UCSD-AML1 (cell line): ENCODE measurements around the gene CXCL1.
A peak's percentile ranks its signal among the peaks of the same experiment; 100 is the strongest.

Experiments
- DNase-seq: peaks from one replicate; lab custom pipeline; 2025; ENCODE audit not compliant: unreplicated experiment; lab: John Stamatoyannopoulos, UW

The CXCL1 gene

DNA sequence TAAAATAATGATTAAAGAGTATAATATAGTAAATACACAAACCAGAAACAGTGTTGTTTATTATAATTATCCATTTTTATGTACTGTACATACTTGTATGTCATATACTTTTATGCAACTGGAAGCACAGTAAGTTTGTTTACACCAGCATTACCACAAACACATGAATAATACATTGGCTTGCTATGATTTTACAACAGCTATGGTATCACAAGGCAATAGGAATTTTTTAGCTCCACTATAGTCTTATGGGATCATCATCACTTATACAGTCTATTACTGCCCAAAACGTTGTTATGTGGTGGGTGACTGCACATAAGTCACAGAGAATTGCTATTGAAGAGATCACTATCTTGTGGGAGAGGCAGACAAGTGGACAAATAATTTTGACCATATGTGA lies 17.9 kb upstream of the CXCL1 start:
- DNase-seq: no peak

DNA sequence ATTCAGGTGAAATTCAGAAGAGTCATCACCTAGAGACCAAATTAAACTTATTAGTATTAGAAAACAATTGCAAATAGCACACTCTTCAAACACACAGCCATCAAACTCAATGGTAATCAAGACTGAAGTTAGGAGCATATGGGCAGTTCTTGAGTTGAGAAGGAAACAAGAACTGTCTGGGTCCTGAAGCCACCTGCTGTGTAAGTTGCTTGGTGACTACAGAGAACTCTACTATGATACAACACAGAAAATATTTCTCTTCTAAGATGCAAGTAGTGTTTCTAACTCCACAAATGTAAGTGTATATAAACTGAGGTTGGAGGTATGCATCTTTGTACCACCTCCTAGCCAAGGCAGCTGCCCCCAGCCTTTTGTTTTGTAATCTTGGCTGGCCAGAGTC lies 16.4 kb upstream of the CXCL1 start:
- no peak for DNase-seq

- no peak for DNase-seq
Observed at GRCh38 chr4:73853246-73853704, 15.9 kb upstream of the CXCL1 start, which contains the start of gene PF4V1. Gene PF4V1, plus strand, starts transcription at chr4:73853296. Its CDS starts 67 bp downstream, at chr4:73853363.

DNA sequence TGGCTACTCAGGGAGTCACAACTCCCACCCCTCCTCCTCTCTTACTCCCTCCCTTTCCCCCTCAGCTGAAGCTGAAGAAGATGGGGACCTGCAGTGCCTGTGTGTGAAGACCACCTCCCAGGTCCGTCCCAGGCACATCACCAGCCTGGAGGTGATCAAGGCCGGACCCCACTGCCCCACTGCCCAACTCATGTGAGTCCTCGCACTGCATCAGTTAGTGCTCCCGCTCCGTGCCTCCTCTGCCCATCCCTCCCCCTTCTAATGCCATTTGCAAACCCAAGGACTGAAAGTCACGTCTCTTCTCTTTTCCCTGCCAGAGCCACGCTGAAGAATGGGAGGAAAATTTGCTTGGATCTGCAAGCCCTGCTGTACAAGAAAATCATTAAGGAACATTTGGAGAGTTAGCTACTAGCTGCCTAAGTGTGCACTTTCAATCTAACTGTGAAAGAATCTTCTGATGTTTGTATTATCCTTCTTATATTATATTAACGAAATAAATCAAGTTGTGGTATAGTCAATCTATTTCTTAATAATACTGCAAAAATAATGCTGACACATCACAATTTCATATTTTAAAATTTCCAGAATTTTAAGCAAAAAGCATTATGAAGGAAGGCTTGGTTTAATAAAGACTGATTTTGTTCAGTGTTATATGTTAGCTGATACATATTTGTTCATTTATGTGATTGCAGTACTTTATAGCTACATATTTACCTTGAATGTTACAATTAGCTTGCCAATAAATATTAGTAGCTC lies 15.3 kb upstream of the CXCL1 start:
- DNase-seq: no peak

DNA sequence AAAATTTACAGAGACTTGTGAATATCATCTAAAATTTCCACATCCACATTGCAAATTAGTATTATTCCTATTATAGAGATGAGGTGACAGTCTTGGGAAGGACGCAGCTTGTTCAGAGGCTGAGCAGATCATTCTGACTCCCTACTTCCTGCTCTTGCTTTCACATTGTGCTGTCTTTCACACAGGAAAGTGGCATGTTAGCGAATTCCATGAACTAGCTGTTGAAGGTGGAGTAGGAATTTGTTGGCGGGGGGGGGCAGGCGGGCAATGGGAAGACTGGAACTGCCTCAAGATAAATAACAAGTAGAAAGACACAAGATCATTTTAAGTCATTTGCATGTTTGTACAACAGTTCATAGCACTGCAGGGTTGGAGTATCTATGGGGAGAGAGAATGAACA lies 13.8 kb upstream of the CXCL1 start:
- DNase-seq: peak; percentile 9

DNA sequence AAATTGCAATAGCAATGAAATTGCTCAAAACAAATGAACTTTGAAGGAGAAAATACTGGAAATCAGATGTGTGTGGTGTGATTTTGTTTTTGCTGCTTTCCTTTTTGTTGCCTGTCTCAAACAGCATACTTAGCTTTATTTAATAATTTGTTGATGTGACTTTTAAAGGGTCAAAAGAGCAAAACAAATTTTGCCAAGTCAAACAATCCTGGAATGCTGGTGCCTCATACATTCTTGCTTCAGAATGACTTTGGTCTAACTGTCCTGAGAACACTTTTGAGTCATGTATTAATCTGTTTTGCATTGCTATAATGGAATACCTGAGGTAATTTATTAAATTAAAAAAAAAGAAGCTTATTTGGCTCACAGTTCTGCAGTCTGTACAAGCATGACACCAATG lies 12.7 kb upstream of the CXCL1 start:
- no peak for DNase-seq

DNA sequence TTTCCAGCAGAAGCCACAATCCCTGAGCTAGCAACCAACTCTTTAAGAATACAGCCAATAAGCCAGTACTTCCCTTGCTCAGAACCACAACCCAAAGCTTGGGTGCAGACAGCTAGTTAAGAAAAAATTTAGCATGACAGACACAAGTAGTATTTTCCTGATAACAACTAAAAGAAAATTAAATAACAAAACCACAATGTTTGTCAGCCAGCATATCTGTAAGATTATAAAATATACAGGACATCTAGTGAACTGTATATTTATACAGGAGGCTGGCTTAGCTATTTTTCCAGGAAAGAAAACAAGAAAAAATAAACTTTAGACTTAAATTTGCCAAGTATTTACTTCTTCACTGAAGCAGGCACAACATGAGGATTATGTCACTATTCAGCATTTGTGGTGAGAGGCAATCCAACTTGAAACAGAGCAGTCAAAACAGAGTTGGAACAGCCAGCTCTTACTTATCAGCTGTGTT lies 9.5 kb upstream of the CXCL1 start:
- DNase-seq: no peak

- no peak for DNase-seq
Observed at GRCh38 chr4:73860181-73860580, 9.0 kb upstream of the CXCL1 start.

GRCh38 chr4:73860917-73861316 lies 8.3 kb upstream of the CXCL1 start:
- DNase-seq: no peak

- no peak for DNase-seq
Observed at GRCh38 chr4:73862322-73862721, 6.9 kb upstream of the CXCL1 start.

DNA sequence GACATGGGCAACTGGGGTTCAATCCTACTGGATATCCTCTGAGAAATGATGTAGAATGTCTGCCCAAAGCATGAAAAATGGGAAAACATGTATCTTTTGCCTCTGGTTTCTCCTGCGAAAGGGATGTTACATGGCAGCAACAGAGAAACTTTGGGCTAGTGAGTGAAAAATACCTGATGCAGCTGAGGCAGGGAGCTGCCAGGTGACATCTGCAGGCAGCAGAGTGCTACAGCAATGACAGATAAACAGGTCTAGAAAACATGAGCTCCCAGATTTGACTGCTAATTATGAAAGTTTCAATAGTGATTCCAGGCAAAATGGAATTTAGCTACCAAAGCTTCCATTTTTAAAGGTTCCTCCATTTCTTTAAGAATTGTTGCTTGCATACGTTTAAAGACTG lies 4.8 kb upstream of the CXCL1 start:
- DNase-seq: peak; percentile 16

DNA sequence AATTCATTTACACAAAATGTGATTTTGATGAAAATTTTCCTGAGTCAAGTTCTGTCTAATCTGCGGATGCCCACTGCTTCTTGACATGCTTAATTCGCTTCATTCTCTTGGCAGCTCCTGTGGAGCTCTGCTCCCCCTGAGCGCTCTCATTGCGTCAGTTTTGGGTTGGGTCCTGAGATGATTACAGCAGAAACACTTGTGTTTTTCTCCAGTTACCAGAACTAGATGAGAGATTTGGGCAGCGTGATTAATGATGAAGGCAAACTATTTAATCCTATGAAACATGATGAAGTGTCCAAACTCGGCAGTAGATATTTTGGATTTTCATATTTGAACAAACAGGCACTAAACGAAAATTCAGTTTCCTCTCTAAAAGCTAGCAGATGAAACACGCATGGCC lies 4.2 kb upstream of the CXCL1 start:
- no peak for DNase-seq

- no peak for DNase-seq
Observed at GRCh38 chr4:73865431-73866096, 3.6 kb upstream of the CXCL1 start.

DNA sequence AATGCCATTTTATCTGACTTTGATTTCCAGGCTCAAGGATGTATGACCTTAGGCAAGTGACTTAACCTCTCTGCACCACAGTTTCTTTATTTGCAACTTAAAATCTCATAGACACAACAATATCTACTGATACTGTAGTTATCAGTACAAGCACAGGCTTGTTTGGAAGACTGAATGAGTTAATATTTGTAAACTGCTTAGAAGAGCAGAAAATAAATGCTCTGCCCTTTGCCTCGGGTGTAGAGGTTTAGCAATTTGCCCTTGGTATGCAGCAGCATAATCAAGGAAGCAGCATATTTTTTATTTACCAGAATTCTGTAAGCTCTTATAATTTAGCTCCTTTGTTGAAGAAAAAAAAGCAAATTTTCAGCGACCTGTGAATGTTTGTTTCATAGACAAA lies 2.9 kb upstream of the CXCL1 start:
- DNase-seq: no peak

- DNase-seq: peak; percentile 13
Observed at GRCh38 chr4:73867783-73868182, 1.4 kb upstream of the CXCL1 start.

DNA sequence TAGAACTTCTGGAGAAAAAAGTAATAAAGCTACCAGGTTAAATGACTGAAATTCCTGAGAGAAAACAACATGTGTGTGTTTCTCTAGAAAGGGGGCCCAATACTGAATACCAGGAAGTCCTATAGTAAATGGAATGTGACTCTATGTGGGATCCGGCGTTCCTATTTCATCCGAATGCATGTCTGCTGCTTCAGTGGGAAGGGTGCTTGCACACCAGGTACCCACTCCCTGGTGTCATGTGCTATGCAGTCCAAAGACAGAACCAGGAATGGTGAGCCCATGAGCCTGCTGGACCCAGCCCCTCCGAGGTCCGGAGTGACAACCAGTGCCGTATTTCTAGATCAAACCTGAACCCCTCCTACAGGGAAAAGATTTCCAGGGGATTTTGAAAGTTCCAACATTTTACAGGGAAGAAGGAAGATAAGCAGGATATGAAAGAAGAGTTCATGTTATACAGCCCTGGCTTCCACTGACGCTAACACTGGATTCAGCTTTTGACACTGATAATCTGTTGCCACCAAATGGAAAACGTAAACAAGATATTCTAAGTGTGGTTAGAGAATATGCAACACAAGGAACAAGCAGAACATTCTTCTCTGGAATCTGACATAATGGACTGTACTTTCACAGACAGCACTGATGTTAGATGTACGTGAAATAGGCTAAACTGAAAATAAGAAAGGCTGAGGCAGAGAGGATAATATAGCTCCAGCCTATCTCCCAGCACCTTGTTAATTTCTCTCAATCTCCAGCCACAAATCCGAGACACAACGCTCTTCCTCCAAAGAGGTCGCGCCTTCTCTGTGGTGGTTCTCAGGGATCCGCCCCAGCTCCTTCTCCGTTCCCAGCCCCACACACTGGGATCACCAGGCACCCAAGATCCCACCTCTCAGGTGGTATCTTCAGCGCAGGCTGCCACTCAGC lies 725 bp upstream of the CXCL1 start:
- DNase-seq: peak; percentile 20

- peak; percentile 62 for DNase-seq
Observed at GRCh38 chr4:73870260-73870659, 1.1 kb downstream of the CXCL1 start.

- DNase-seq: peak; percentile 13
Observed at GRCh38 chr4:73870768-73871167, 1.6 kb downstream of the CXCL1 start.

GRCh38 chr4:73871511-73872310 lies 2.5 kb downstream of the CXCL1 start:
- DNase-seq: peak; percentile 13

GRCh38 chr4:73872316-73873108 lies 3.3 kb downstream of the CXCL1 start:
- DNase-seq: peak; percentile 31
